CD4-positive, alpha-beta T cell treated with Interferon gamma for 1 hour (primary cell): ENCODE measurements around the gene PRKAB2.
"Not testable (repeated sequence)": the region's sequence is repeated elsewhere in the genome, so short reads cannot be mapped to it uniquely, and the experiment has no call there.

Experiments
- DNase-seq: peaks from one replicate; pipeline ENCODE4 v3.0.0-alpha.2; 2020

The PRKAB2 gene, protein sequence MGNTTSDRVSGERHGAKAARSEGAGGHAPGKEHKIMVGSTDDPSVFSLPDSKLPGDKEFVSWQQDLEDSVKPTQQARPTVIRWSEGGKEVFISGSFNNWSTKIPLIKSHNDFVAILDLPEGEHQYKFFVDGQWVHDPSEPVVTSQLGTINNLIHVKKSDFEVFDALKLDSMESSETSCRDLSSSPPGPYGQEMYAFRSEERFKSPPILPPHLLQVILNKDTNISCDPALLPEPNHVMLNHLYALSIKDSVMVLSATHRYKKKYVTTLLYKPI

DNA sequence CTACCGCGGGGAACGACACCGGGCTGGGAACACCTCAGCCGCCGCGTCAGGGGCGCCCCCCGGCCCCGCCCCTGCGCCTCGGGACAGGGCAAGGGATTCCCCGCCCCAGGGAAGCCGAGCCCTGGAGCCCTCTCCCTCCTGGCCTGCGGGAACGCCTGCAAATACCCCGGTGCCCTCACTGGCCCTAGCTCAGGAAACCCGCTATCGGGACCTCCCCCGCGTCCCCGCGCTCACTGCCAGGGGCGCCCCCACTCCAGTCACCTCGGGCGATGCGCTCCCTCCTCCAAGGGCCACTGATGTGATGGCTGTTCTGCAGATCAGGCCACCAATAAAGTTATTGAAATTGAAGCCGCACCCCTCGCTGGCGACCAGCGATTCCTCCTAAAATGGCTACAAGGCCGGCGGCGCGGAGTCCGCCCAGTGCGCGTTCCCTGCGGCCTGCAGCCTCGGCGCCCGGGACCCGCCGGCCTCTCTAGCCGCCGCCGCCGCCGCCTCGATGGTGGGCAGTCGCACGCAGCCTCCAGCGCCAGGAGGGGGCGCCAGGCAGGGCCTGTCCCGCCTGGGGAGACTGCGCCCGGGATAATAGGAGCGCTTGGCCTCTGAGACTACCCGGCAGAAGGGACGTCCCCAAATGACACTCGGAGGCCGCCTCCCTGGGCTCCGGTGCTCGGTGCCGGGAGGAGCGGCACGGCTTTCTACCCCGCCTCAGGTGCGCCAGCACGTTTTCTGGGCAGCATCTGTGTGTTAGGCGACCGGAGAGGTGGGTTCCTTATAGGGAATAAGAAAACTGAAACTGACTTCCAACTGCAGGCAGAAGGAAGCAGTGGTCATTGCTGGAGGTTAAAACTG, at the start of gene PRKAB2:
Gene PRKAB2 (minus strand): TSS at position 303 of the 849 bp plus-strand sequence. CDS start 326 bp downstream, outside the sequence.
- DNase-seq, result peak; percentile 92

DNA sequence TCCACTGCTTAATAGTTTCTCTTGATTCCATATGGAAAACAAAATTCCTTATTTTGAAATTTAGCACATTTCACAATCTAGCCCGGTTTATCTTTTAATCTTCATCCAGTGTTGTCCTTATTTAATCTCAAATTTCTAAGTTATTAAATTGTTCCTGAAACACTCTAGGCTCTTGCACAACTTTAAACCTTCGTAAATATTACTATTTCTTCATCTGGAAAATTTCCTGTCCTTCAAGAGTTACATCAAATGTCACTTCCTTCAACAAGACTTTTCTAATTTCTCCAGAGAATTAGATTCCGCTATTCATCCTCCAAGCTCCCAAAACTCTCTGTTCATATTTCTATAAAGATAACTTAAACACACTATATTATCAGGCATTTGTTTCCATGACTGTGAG, 46.3 kb upstream of the PRKAB2 start:
- DNase-seq, result no peak

DNA sequence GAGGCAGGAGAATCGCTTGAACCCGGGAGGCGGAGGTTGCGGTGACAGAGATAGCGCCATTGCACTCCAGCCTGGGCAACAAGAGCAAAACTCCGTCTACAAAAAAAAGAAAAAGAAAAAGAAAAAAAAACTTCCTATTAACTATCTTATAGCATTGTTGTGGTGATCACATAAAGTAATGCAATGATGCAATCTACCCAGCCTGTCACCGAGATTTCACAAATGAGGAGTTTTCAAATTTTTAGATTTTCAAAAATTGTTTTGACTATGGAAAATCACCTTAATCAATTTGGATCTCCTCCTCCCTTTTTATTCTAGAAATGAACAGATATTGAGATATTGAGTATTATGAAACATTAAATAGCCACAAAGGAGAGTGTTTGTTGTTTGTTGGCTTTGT, 44.9 kb upstream of the PRKAB2 start:
- DNase-seq, result no peak

DNA sequence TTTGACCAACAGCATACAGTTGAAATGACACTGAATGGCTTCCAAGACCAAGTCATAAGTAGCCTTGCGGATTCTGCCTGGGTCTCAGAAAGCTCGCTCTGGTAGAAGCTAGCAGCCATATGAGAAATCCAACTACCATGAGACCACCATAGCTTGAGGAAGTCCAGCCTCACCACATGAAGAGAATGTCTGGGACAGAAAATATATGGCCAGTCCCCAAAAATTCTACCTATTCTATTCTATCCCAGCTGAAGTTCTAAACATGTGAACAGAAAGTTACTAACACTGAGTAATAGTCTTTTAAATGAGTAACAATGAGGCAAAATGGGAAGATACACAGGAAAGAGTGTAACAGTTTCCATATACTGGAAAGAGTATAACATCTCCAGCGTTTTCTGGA, 43.9 kb upstream of the PRKAB2 start:
- no peak for DNase-seq

DNA sequence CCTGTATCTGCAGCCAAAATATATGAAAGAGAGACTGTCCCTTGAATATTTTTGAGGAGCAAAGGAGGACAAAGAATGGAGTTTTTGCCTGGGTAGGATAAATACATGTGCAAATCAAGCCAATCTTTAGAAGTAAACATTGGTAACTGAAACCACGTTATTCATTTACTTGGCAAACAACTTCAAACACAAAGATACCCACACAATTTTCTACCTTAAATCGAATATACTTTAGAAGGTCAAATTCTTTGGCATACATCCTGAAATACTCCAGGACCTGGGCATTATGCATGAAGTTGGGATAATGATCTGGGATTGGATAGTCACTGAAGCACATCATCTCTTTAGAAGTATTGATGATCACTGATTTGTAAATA, 43.3 kb upstream of the PRKAB2 start:
- DNase-seq, result no peak

DNA sequence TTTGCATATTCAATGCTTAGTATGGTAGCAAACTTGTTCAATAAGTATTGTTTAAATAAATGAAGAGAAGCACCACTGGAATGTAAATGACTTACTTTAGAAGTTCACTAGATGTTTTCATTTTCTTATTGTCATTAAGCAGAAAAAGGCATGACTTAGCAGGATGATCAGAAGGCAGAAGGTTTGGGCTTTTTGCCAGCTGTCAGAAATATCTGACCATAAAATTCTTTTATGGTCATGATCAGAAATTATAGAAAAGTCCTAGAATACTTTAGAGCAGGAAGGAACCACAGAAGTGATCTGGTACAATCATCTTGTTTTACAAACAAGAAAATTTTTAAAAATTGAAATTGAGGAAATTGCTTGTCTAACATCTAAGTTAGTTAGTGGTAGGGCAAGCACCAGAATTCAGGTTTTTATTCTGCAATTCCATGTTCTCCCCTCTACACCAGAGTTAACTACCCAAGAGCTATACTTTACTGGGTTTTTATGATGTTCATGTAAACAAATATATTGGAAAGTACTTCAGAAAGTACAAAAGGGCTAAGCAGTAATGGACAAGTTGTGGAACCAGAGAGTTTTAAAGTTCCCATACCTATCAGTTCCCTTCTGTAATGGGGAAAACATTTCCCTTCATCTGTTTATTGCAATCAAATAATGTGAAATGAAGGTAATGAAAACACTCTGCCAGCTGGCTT, 42.7 kb upstream of the PRKAB2 start:
- DNase-seq, result no peak

DNA sequence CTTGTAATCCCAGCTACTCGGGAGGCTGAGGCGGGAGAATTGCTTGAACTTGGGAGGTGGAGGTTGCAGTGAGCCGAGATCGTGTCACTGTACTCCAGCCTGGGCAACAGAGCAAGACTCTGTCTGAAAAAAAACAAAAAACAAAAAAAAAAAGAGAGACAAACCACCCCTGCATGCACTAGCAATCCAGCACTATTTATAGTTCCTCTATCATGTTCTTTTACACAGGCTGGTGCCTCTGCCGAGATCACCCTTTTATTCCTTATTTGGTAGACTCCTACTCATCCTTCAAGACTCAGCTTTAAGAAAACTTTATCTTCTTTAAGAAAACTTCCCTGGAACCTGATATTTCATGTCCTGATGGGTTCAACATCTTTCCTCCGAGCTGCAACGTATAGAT, 42.1 kb upstream of the PRKAB2 start:
- DNase-seq, result no peak

DNA sequence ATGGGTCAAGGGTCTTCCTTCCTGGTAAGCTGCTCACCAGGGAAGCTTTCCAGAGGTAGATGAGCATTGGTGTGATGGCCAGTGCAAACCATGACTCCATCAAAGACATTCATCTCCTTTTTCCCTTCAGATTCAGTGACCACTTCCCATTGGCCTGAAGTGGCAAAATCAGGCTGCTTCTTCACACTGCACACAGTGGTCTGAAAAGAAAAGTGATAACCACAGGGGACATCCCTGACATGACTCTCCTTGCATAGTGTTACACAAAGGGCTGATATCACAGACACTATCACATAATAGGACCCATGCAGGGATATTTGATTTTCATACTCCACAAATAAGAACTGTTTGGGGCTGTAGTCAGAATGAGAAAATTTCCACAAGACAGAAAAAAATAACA, 41.0 kb upstream of the PRKAB2 start:
- DNase-seq, result no peak

DNA sequence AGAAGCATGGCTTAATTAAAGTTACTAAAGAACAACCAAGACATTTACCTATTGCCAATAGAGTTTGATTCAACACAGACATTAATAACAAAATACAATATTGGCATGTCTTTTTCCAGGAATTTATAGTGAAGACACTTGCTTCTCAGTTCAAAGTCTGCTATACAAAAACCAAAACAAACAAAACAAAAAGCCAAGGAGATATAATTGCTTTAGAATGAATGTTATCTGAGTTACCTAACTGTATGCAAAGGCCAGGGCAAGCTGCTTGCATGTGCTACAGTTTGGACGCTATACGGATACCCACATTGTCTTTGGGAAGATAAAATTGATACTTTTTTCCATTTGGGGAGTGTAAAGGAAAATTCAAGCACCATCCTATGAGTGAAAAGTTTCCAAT, 39.3 kb upstream of the PRKAB2 start:
- no peak for DNase-seq

DNA sequence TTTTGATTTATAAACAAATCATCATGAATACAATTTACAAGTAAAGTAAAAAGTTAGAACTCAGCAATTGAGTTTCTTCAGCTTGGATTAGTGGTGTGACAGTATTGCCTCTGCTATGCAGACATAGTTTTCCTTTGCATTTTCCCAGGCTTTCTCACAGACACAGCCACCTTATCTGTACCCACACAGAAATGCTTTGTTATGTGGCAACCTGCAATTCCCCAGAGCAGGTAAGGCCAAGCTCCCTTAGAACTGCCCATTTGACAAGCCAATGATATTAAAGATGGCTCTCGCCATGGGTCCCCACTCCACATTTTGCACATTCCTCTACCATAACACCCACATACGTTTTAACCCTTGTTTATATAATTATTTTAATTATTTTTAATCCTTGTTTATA, 38.7 kb upstream of the PRKAB2 start:
- DNase-seq, result no peak

DNA sequence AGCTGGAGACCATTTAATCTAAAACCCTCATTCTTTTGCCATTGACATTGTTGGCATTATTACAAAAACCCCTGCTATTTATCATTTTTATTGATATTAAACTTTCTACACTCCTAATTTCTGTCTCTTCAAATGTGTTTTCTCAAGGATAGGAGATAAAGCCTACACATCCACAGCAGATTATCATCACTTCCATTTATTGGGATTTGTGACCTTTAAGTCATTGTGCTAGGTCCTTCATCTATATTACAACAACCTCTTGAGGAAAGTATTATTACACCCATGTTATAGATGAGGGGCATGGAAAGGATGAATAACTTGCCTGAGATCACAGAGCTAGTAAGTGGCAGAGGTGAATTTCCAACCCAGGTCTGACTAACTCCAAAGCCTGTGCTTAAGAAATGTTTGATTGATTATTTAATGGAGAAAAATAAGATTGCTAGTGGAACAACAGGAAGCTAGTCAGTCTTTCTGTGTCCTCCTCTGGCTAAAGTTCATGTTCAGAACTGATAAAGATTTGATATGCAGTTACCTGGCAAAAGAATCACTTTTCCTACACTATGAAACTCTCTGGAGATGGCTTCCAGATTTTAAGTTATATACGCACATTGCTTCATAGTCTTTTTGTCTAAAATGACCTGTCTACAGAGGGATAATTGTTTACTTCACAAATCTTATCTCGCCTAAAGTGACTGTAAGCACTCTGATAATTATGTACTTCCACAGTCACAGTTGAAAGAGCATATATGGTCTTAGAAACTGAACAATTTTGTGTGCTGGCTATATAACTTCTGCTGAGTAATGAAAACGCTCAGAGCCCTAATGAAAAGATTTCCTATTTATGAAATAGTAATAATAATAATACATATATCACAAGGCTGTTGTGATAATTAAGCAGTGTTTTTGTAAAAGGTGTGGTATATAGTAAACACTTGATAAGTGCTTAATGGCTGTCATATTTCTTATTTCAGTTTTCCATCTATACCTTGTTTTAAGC, 37.9 kb upstream of the PRKAB2 start:
- DNase-seq, result no peak

DNA sequence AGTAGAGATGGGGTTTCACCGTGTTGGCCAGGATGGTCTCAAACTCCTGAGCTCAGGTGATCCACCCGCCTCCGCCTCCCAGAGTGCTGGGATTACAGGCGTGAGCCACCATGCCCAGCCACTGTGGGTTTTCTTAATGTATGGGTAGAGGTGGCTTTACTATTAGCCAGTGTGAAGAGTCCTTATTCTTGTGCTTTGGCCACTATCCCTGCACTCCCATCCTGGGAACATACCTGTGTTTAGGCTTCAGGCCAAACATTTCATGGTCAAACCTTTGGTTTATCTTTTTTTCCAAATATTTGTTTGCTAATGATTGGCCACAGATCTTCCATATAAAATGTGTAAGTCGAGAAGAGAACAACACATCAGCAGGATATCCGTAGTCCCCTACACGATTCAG, 36.3 kb upstream of the PRKAB2 start:
- DNase-seq, result no peak

DNA sequence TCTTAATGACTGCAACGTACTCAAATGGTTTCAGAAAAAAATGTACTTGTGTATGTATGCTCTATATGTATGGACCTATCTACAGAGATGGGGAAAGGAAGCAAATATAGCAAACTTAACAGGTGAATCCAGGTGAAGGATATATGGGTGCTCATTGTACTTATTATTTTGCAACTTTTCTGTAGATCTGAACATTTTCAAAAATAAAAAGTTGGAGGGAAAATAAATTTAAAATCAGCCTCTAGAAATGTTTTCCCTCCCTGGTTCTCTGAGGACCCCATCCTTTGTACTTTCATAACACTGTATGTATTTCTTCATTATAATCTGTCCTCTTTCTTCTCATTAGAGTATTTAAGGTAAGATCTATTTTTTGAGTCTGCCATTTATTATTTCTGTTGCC, 34.9 kb upstream of the PRKAB2 start:
- no peak for DNase-seq

DNA sequence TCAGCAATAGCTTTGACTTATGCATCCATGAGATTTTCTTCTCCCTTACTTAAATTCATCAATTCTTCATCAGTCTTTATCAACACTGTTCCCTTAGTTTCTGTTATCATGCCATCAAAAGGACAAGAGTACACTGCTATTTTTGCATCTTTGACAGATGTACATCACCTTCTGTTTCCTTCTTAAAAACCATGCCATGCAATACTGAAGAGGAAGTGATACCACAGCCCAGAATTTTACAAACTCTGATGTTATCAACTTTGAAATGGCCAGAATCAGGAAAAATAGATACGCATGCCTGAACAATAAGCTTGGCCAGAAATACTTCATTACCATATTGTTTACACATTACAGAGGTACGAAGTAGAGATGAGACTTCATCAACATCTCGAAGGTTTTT, 31.8 kb upstream of the PRKAB2 start:
- no peak for DNase-seq

DNA sequence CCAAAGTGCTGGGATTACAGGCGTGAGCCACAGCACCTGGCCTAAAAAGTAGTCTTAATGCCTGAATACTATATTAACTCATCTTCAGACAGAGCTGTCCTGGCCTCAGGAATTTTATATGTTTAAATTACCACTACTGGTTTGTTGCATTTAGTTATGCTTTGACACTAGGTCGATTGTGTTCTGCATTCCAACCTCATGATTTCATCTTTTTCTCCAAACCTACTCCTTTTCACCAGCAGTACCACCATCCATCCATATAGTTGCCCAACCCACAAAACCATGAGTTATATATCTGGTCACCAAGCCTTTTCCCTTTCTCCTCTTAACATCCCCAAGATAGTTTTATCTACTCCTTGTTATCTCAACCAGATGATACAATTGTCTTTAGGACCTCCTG, 30.3 kb upstream of the PRKAB2 start:
- no peak for DNase-seq

DNA sequence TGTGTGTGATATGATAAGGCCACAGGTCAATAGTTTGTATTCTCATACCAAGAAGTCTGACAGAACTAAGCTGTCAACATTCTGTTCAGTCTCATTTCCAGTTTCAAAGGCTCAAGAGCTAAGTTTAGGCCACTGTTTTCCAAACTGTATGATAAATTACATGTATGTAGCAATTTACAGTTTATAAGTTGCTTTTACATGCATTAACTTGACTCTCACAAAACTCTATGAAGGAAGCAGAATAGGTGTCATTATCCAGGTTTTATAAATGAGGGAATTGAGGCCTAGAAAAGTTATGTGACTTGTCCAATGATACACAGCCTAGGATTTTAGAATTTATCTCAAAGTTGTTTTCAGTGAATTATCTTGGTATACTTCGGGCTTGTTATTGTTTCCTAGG, 29.5 kb upstream of the PRKAB2 start:
- no peak for DNase-seq

DNA sequence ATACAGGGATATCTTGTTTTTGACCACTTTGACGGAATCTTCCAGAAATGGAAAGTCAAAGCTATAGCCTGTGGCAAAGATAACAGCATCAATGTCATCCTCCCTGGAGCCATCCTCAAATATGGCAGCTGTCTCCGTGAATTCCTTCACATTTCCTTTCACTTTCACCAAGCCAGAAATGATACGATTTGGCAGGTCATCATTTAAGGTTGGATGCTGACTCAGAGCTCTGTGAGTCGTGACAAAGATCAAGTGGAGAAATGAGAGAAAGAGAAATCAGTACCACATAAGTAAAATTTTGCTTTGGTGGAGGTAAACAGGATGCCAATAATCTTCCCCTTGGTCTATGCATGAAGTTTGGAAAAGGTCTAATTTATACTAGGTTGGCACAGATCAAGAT, 29.0 kb upstream of the PRKAB2 start:
- no peak for DNase-seq

DNA sequence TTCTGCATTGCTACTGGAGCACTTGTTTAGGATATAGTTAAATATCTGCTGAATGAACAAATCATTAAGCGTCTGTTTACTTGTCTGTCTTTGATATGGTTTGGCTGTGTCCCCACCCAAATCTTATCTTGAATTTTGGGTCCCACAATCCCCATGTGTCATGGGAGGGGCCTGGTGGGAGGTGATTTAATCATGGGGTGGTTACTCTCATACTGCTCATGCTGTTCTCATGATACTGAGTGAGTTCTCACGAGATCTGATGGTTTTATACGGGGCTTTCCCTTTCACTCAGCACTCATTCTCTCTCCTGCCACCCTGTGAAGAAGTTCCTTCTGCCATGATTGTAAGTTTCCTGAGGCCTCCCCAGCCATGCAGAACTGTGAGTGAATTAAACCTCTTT, 25.1 kb upstream of the PRKAB2 start:
- not testable (repeated sequence) for DNase-seq

DNA sequence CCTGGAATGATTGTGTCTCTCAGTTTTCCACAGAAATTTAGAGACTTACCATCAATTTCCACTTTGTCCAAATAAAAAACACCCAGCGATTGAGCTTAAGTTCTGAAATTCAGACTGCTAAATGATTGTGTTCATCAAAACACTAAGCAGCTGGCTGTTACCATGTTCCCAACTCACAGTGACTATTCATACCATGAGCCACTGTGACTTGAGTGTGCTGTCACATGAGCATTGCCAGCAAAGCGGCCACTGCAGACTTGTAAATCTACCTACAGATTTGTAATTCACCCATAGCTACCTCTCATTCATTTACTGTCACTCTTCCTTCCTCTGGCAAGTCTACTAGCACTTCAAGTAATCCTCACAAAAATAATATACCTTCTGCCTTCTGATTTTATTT, 17.2 kb upstream of the PRKAB2 start:
- no peak for DNase-seq

DNA sequence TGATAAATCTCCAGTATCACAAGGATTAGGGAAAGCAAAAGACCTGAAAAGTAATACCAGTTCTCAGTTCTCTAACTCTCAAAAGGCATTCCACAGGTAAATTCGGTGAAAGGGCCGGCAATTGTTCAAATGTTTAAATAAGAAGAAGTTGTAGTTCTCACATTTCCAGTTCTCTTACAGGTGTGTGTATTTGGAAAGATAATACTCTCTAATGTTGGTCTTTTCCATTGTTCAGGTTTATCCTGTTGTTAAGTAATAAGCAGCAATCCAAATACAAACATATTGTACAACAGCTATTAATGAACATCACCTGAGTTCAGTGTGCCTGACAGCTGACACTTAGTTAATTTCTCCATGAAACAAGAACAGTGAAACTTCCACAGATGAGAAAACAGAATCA, 13.2 kb upstream of the PRKAB2 start:
- no peak for DNase-seq

DNA sequence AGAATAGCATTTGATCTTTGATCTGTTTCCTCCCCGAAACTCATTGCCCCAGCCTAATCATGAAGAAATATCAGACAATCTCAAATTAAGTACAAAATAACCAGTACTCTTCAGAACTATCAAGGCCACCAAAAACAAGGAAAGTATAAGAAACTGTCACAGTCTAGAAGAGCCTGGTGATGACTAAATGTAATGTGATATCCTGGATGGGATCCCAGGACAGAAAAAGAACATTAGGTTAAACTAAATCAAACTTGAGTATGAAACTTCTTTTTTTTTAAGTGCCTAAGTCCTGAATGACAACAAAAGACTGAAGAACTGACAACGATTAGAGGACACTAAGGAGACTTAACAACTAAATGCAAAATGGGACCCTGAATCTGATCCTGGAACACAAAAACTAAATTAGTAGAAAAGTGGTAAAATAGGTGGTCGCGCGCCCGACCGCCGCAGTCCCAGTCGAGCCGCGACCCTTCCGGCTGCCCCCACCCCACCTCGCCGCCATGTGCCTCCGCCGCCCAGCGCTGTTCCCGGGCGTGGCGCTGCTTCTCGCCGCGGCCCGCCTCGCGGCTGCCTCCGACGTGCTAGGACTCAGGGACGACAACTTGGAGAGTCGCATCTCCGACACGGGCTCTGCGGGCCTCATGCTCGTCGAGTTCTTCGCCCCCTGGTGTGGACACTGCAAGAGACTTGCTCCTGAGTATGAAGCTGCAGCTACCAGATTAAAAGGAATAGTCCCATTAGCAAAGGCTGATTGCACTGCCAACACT, 5.5 kb upstream of the PRKAB2 start:
- DNase-seq, result no peak
